GM21447 (cell line): ENCODE measurements around the gene TNFSF4.
"Not testable (repeated sequence)": the region's sequence is repeated elsewhere in the genome, so short reads cannot be mapped to it uniquely, and the experiment has no call there.

Experiments
- ATAC-seq: cut with Tn5 transposase; IDR thresholded peaks from one replicate; pipeline ENCODE4 v1.9.1; 2021; ENCODE audit not compliant: unreplicated experiment

Gene TNFSF4

GRCh38 chr1:173168941-173169340 is 38.2 kb downstream of the TNFSF4 start:
- no peak for ATAC-seq

GRCh38 chr1:173164686-173165085 is 42.4 kb downstream of the TNFSF4 start:
- ATAC-seq: no peak

GRCh38 chr1:173164178-173164577 is 43.0 kb downstream of the TNFSF4 start:
- ATAC-seq: no peak

GRCh38 chr1:173163222-173163621 is 43.9 kb downstream of the TNFSF4 start:
- no peak for ATAC-seq

GRCh38 chr1:173162601-173163000 is 44.5 kb downstream of the TNFSF4 start:
- no peak for ATAC-seq

- no peak for ATAC-seq
Observed at GRCh38 chr1:173161510-173162221, 45.5 kb downstream of the TNFSF4 start.

- ATAC-seq: not testable (repeated sequence)
Observed at GRCh38 chr1:173153964-173154363, 53.2 kb downstream of the TNFSF4 start.

- no peak for ATAC-seq
Observed at GRCh38 chr1:173153503-173153902, 53.6 kb downstream of the TNFSF4 start.

GRCh38 chr1:173152598-173152997 is 54.5 kb downstream of the TNFSF4 start:
- no peak for ATAC-seq

- ATAC-seq: no peak
Observed at GRCh38 chr1:173150795-173151194, 56.3 kb downstream of the TNFSF4 start.

- no peak for ATAC-seq
Observed at GRCh38 chr1:173149887-173150286, 57.2 kb downstream of the TNFSF4 start.

- no peak for ATAC-seq
Observed at GRCh38 chr1:173148971-173149370, 58.2 kb downstream of the TNFSF4 start.

- no peak for ATAC-seq
Observed at GRCh38 chr1:173148545-173148944, 58.6 kb downstream of the TNFSF4 start.

GRCh38 chr1:173140733-173141132 is 66.4 kb downstream of the TNFSF4 start:
- ATAC-seq: no peak

GRCh38 chr1:173139706-173140105 is 67.4 kb downstream of the TNFSF4 start:
- ATAC-seq: no peak

- ATAC-seq: no peak
Observed at GRCh38 chr1:173137107-173137706, 69.9 kb downstream of the TNFSF4 start.

- ATAC-seq: no peak
Observed at GRCh38 chr1:173134800-173135199, 72.3 kb downstream of the TNFSF4 start.

- no peak for ATAC-seq
Observed at GRCh38 chr1:173134029-173134428, 73.1 kb downstream of the TNFSF4 start.
